SK-N-SH (cell line): ENCODE measurements around the gene YES1. TPM values are rescaled to one million over a fixed set of nuclear protein-coding genes. Genes with fewer than 3 reads are reported as not detected.

Experiments
- CTCF ChIA-PET: fragments of 300-600, 350-600 bp; formaldehyde crosslinking; extraction: SDS; loops from one replicate; lab custom pipeline; 2021; lab: Yijun Ruan, JAX
- POLR2A ChIA-PET: fragments of 350-600 bp; sonication (Branson Sonifier 250); formaldehyde crosslinking; extraction: SDS; loops from one replicate; lab custom pipeline; 2020; ENCODE audit warnings: antibody characterized with exemption, inconsistent platforms; lab: Yijun Ruan, JAX
- DNase-seq: peaks from one replicate; pipeline ENCODE4 v3.0.0; 2012
- H2AFZ ChIP-seq: fragments of 200-600 bp; sonication (generic); 2 replicates; pipeline ENCODE4 v1.8.1; 2016; ENCODE audit warnings: antibody characterized with exemption, mild to moderate bottlenecking, low read depth
- H3F3A ChIP-seq: fragments of 200-600 bp; sonication (generic); replicated peaks from 2 replicates; pipeline ENCODE3; 2016; ENCODE audit warnings: antibody characterized with exemption, mild to moderate bottlenecking; ENCODE audit not compliant: insufficient read depth
- H3K27ac ChIP-seq, 2 experiments: fragments of 200-500 bp in 1 of 2; fragments of 200-600 bp in 1 of 2; sonication (Bioruptor generic) in 1 of 2; sonication (generic), shearing (Covaris generic) in 1 of 2; 2 replicates each; pipeline versions ENCODE4 v1.5.1 to v1.6.1; 2014 to 2016; ENCODE audit warnings: low read depth in 2 of 2, inconsistent platforms in 1 of 2, low read length in 1 of 2, mild to moderate bottlenecking in 1 of 2, mixed read lengths in 1 of 2
- H3K27me3 ChIP-seq: fragments of 200-600 bp; sonication (generic), shearing (Covaris generic); 2 replicates; pipeline ENCODE4 v1.6.1; 2016; ENCODE audit warnings: mixed run types; ENCODE audit not compliant: insufficient read depth
- H3K36me3 ChIP-seq, 2 experiments: fragments of 200-500 bp in 1 of 2; fragments of 200-600 bp in 1 of 2; sonication (Bioruptor generic) in 1 of 2; sonication (generic) in 1 of 2; replicated peaks in 1 of 2; 2 replicates each; pipeline versions ENCODE3 to v1.5.1; 2014 to 2016; ENCODE audit warnings: low read length in 1 of 2, mild to moderate bottlenecking in 1 of 2; ENCODE audit not compliant: insufficient read depth in 2 of 2, control insufficient read depth in 1 of 2
- H3K4me1 ChIP-seq, 2 experiments: fragments of 200-500 bp in 1 of 2; fragments of 200-600 bp in 1 of 2; sonication (Bioruptor generic) in 1 of 2; sonication (generic), shearing (Covaris generic) in 1 of 2; 2 replicates each; pipeline versions ENCODE4 v1.5.1 to v1.6.1; 2014 to 2016; ENCODE audit warnings: low read depth in 1 of 2, low read length in 1 of 2, mixed run types in 1 of 2; ENCODE audit not compliant: insufficient read depth in 2 of 2, control insufficient read depth in 1 of 2
- H3K4me2 ChIP-seq: fragments of 200-600 bp; sonication (generic), shearing (Covaris generic); 2 replicates; pipeline ENCODE4 v1.6.1; 2017; ENCODE audit warnings: mixed run types
- H3K4me3 ChIP-seq, 2 experiments: fragments of 200-500 bp in 1 of 2; fragments of 200-600 bp in 1 of 2; sonication (Bioruptor generic) in 1 of 2; sonication (generic), shearing (Covaris generic) in 1 of 2; 2 replicates each; pipeline versions ENCODE4 v1.5.1 to v1.8.1; 2014 to 2016; ENCODE audit warnings: low read depth in 2 of 2, inconsistent platforms in 1 of 2, low read length in 1 of 2, mild to moderate bottlenecking in 1 of 2, mixed read lengths in 1 of 2, moderate library complexity in 1 of 2
- H3K79me2 ChIP-seq: fragments of 200-600 bp; sonication (generic); 2 replicates; pipeline ENCODE4 v1.8.1; 2017; ENCODE audit warnings: mild to moderate bottlenecking; ENCODE audit not compliant: insufficient read depth
- H3K9ac ChIP-seq: fragments of 200-600 bp; sonication (generic); 2 replicates; pipeline ENCODE4 v1.6.1; 2017; ENCODE audit warnings: mixed run types
- H3K9me2 ChIP-seq: fragments of 200-600 bp; sonication (generic); 2 replicates; pipeline ENCODE4 v1.6.1; 2017; ENCODE audit warnings: mixed run types
- H3K9me3 ChIP-seq: fragments of 200-600 bp; sonication (generic); 2 replicates; pipeline ENCODE4 v1.6.1; 2017; ENCODE audit warnings: mixed run types, mild to moderate bottlenecking, moderate library complexity
- H4K20me1 ChIP-seq: fragments of 200-600 bp; sonication (generic); 2 replicates; pipeline ENCODE4 v1.6.1; 2017; ENCODE audit warnings: mild to moderate bottlenecking, mixed run types; ENCODE audit not compliant: insufficient read depth
- CHD2 ChIP-seq: fragments of 150-350 bp; IDR thresholded peaks from 2 replicates; pipeline ENCODE4 v1.6.1; 2018; ENCODE audit warnings: low read length; ENCODE audit not compliant: partially characterized antibody
- FOXM1 ChIP-seq: IDR thresholded peaks from 2 replicates; pipeline ENCODE4 v1.4.0; 2012; ENCODE audit warnings: low read depth, mild to moderate bottlenecking
- MEF2A ChIP-seq: IDR thresholded peaks from 2 replicates; pipeline ENCODE4 v1.4.0; 2012; ENCODE audit warnings: low read depth, borderline replicate concordance
- RCOR1 ChIP-seq: fragments of 150-350 bp; IDR thresholded peaks from 2 replicates; pipeline ENCODE4 v1.6.1; 2017; ENCODE audit warnings: antibody characterized with exemption, low read length
- RFX5 ChIP-seq: IDR thresholded peaks from 2 replicates; pipeline ENCODE4 v1.6.1; 2012; ENCODE audit warnings: mild to moderate bottlenecking, improper control_type of control experiment, low read length
- TEAD4 ChIP-seq: IDR thresholded peaks from 2 replicates; pipeline ENCODE4 v1.4.0; 2012; ENCODE audit warnings: mild to moderate bottlenecking, borderline replicate concordance; ENCODE audit not compliant: insufficient read depth
- WGBS: methylation state at CpG from one replicate; pipeline ENCODE4 v1.1.6; 2017; ENCODE audit warnings: low lambda C conversion rate; 5-methylcytosine and 5-hydroxymethylcytosine counted together
- polyA plus RNA-seq, 3 experiments: library from polyadenylated mRNA; depleted of rRNA; stranded (reverse); fragments of >200 nt; gene quantifications; 2 replicates each; pipeline ENCODE4 v1.2.3, GENCODE V29; 2012
- small RNA-seq, 7 experiments: library from RNA; depleted of rRNA; stranded (forward); fragments of <200 nt; gene quantifications; one replicate each; pipeline ENCODE3, GENCODE V24; 2012
- TF ChIP-seq, protein P1 (sequence below): IDR thresholded peaks from 2 replicates; pipeline ENCODE4 v1.4.0; 2012; ENCODE audit warnings: low read depth, borderline replicate concordance

YES1 gene
- polyA plus RNA-seq, 1 of the 3 experiments (the other 2 are of a cell fraction) = 7.9 TPM

- H3K4me2 ChIP-seq = no peak overlapping the region
- no peaks in the 10 kb centered on the region for H3K9me2 ChIP-seq
- no peak for DNase-seq
- H3K36me3 ChIP-seq = peaks cover 33 to 64% of the 10 kb centered on the region in 2 experiments
- no peaks in the 10 kb centered on the region for H3K79me2 ChIP-seq
- CTCF ChIA-PET = no interaction called here
- H3K4me3 ChIP-seq = no peak overlapping the region
- H3K27ac ChIP-seq = no peak overlapping the region
- no peak overlapping the region for H3K9ac ChIP-seq
- POLR2A ChIA-PET = no interaction called here
- no peaks in the 10 kb centered on the region for H4K20me1 ChIP-seq
- 93% methylated on average over 6 of the region's 7 CpGs for WGBS
- H3K9me3 ChIP-seq = no peaks in the 10 kb centered on the region
- no peak overlapping the region for H2AFZ ChIP-seq
- TF ChIP-seq, protein P1, sequence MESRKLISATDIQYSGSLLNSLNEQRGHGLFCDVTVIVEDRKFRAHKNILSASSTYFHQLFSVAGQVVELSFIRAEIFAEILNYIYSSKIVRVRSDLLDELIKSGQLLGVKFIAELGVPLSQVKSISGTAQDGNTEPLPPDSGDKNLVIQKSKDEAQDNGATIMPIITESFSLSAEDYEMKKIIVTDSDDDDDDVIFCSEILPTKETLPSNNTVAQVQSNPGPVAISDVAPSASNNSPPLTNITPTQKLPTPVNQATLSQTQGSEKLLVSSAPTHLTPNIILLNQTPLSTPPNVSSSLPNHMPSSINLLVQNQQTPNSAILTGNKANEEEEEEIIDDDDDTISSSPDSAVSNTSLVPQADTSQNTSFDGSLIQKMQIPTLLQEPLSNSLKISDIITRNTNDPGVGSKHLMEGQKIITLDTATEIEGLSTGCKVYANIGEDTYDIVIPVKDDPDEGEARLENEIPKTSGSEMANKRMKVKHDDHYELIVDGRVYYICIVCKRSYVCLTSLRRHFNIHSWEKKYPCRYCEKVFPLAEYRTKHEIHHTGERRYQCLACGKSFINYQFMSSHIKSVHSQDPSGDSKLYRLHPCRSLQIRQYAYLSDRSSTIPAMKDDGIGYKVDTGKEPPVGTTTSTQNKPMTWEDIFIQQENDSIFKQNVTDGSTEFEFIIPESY = no peak
- TF ChIP-seq RFX5 = no peak
- TF ChIP-seq, all 33 proteins: peak for 0
- peaks cover 9% of the 10 kb centered on the region for H3F3A ChIP-seq
- H3K4me1 ChIP-seq = no peaks in the 10 kb centered on the region
- H3K27me3 ChIP-seq = no peaks in the 10 kb centered on the region
Measured at GRCh38 chr18:675307-675706, 136.7 kb downstream of the YES1 start.

- Histone ChIP-seq H3K4me2 (no peak overlapping the region), H4K20me1 (no peaks in the 10 kb centered on the region), H3K9me2 (no peaks in the 10 kb centered on the region), H3K79me2 (no peaks in the 10 kb centered on the region), H3K27me3 (no peaks in the 10 kb centered on the region), H3F3A (peaks cover 9% of the 10 kb centered on the region), H3K36me3 (peaks cover 41 to 67% of the 10 kb centered on the region in 2 experiments), H3K27ac (no peak overlapping the region), H3K9me3 (no peaks in the 10 kb centered on the region), H2AFZ (no peak overlapping the region), H3K4me3 (no peak overlapping the region), H3K4me1 (no peaks in the 10 kb centered on the region), H3K9ac (no peak overlapping the region)
- no peak for DNase-seq
- 86% methylated on average over 5 of the region's 5 CpGs for WGBS
- TF ChIP-seq RCOR1 = no peak
- TF ChIP-seq TEAD4 = no peak
- TF ChIP-seq FOXM1 = no peak
- TF ChIP-seq RFX5 = no peak
- CTCF ChIA-PET = interaction anchor here (1.1 kb wide), 1 partner anchor 13 kb away, joined by 4 read pairs; no protein-coding TSS in a partner anchor
- POLR2A ChIA-PET = interaction anchor here (0.6 kb wide), 1 partner anchor 465 kb away, joined by 4 read pairs; no protein-coding TSS in a partner anchor
Measured at GRCh38 chr18:673769-674168, 138.3 kb downstream of the YES1 start.

DNA sequence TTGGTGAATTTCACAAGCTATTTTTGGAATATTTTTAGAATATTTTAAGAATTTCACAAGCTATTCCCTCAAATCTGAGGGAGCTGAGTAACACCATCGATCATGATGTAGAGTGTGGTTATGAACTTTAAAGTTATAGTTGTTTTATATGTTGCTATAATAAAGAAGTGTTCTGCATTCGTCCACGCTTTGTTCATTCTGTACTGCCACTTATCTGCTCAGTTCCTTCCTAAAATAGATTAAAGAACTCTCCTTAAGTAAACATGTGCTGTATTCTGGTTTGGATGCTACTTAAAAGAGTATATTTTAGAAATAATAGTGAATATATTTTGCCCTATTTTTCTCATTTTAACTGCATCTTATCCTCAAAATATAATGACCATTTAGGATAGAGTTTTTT is 138.7 kb downstream of the YES1 start:
- Histone ChIP-seq H3K79me2 (no peaks in the 10 kb centered on the region), H3F3A (peaks cover 9% of the 10 kb centered on the region), H3K36me3 (peaks cover 41 to 71% of the 10 kb centered on the region in 2 experiments), H3K27ac (no peak overlapping the region), H3K4me1 (no peaks in the 10 kb centered on the region), H3K9ac (no peak overlapping the region), H3K4me3 (no peak overlapping the region), H3K9me2 (no peaks in the 10 kb centered on the region), H3K4me2 (no peak overlapping the region), H3K27me3 (no peaks in the 10 kb centered on the region), H3K9me3 (no peaks in the 10 kb centered on the region), H2AFZ (no peak overlapping the region), H4K20me1 (no peaks in the 10 kb centered on the region)
- 95% methylated on average over 3 of the region's 3 CpGs for whole genome bisulfite sequencing
- TF ChIP-seq MEF2A (no peak), CHD2 (no peak)
- POLR2A ChIA-PET = interaction anchor here (0.6 kb wide), 1 partner anchor 464 kb away, joined by 4 read pairs; no protein-coding TSS in a partner anchor
- CTCF ChIA-PET = interaction anchor here (1.1 kb wide), 1 partner anchor 13 kb away, joined by 4 read pairs; no protein-coding TSS in a partner anchor
- no peak for DNase-seq

Small RNAs within 50 kb of the gene (small RNA-seq; reads per million reads assigned to genes)
- 0 reads per million in 7 experiments for gene BOLA2P1
- gene RNU1-109P = 0 to 0.52 (median 0) reads per million in 7 experiments

Other genes starting within 250 kb of the YES1 start
- not detected in 2 replicates for gene CETN1, start 231.9 kb downstream of the YES1 start, polyA plus RNA-seq (2012; rRNA removed)
- 1.0 and 1.5 TPM in 2 replicates for gene CLUL1, start 215.3 kb downstream of the YES1 start, polyA plus RNA-seq (2012; rRNA removed)
- gene TYMS, start 154.6 kb downstream of the YES1 start, polyA plus RNA-seq (2012; rRNA removed) = 92.1 and 101 TPM in 2 replicates
- gene ENOSF1, start 99.6 kb downstream of the YES1 start, polyA plus RNA-seq (2012; rRNA removed) = 23.3 and 25.9 TPM in 2 replicates
- not detected in 2 replicates for gene ADCYAP1, start 92.6 kb upstream of the YES1 start, polyA plus RNA-seq (2012; rRNA removed)